Vagina (tissue), 2 donors: ENCODE measurements around the gene RALB.

Experiments
- POLR2A ChIP-seq, 2 donors: fragments of 450-650 bp; IDR thresholded peaks; one replicate each; pipeline ENCODE4 v1.6.1; 2017; ENCODE audit warnings: antibody characterized with exemption in 2 of 2, mild to moderate bottlenecking in 2 of 2, moderate library complexity in 2 of 2
- POLR2AphosphoS5 ChIP-seq, 2 donors: sonication (generic); formaldehyde crosslinking; IDR thresholded peaks; one replicate each; pipeline ENCODE4 v1.9.0; 2017; ENCODE audit warnings: antibody characterized with exemption in 2 of 2, mild to moderate bottlenecking in 2 of 2, low read depth in 1 of 2; ENCODE audit not compliant: insufficient read depth in 1 of 2
- TF ChIP-seq, protein P1 (sequence below), 3 experiments: fragments of 450-650 bp in 2 of 3; fragments of 200-600 bp in 1 of 3; sonication (generic) in 1 of 3; IDR thresholded peaks; one replicate each; pipeline ENCODE4 v1.5.1; 2017 to 2019; ENCODE audit warnings: antibody characterized with exemption in 3 of 3, mild to moderate bottlenecking in 2 of 3, moderate library complexity in 2 of 3

DNA sequence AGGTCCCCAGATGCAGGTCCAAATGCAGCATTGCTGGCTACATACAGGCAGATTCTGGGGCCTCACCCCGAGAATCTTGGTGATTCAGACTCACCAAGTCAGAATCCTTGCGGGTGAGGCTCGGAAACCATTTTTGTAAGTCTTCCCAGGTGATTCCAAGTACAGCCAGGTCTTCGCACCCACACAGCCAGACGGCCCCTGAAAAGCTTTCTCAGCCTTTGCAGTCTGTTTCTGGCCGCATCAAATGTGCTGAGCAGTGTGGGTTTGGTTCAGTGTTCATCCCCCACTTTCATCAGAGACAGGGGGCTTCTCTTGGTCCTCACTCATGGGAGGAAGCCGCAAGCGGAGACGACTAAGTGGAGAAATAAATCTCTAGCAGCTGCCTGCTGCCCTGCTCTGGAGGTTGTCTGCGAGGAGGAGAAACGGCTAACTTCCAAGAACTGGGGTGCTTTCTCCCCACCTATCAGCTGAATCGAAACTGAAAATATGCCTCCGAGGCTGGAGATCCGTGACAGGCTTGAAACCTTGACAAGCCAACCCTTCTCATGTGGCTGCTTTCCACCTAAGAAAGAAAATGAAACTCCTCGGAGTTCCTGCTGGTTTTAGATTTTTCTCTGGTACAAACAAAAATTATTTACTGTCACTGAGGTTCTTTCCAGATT is 20.5 kb upstream of the RALB start:
- TF ChIP-seq, protein P1, sequence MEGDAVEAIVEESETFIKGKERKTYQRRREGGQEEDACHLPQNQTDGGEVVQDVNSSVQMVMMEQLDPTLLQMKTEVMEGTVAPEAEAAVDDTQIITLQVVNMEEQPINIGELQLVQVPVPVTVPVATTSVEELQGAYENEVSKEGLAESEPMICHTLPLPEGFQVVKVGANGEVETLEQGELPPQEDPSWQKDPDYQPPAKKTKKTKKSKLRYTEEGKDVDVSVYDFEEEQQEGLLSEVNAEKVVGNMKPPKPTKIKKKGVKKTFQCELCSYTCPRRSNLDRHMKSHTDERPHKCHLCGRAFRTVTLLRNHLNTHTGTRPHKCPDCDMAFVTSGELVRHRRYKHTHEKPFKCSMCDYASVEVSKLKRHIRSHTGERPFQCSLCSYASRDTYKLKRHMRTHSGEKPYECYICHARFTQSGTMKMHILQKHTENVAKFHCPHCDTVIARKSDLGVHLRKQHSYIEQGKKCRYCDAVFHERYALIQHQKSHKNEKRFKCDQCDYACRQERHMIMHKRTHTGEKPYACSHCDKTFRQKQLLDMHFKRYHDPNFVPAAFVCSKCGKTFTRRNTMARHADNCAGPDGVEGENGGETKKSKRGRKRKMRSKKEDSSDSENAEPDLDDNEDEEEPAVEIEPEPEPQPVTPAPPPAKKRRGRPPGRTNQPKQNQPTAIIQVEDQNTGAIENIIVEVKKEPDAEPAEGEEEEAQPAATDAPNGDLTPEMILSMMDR (IDR thresholded peaks at IDR 0.05): no peak
- TF ChIP-seq POLR2AphosphoS5 (IDR thresholded peaks at IDR 0.05; ENCODE audit: insufficient read depth in 1 of 2, low read depth in 1 of 2) (peak in 1 of 2 donors; percentile 33), POLR2A (IDR thresholded peaks at IDR 0.05) (no peak)
